Measurements from ENCODE around the gene ALG14.

Gene ALG14

DNA sequence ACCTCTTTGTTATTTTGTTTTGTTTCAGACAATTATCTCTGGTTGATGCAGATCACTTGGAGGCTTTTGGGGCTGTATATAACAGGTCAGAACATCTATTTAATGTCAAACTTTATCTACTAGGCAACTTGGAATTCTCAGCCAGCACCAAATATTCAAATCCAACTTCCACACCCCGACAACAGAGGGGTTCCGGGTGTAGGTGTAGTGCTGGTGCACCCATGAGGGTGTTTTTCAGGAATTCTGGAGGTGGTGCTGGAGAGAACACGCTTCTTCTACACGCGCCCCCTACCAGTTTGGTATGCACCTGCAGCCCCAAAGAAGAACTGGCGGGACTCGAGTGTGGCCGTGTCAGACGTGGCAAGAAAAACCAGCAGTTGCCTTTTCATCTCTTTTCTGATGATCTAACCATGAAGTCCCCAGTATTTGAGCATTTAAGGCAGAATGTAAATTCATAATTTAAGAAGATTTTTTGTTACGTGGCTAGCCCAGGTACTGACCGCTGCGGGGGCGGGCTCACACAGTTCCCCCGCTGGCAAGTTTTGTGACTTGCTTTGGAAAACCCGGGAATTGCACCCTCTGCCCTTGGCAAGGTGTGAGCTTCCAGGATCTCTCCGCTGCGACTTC lies 43.9 kb upstream of the ALG14 start:
- TF ChIP-seq, protein P1, sequence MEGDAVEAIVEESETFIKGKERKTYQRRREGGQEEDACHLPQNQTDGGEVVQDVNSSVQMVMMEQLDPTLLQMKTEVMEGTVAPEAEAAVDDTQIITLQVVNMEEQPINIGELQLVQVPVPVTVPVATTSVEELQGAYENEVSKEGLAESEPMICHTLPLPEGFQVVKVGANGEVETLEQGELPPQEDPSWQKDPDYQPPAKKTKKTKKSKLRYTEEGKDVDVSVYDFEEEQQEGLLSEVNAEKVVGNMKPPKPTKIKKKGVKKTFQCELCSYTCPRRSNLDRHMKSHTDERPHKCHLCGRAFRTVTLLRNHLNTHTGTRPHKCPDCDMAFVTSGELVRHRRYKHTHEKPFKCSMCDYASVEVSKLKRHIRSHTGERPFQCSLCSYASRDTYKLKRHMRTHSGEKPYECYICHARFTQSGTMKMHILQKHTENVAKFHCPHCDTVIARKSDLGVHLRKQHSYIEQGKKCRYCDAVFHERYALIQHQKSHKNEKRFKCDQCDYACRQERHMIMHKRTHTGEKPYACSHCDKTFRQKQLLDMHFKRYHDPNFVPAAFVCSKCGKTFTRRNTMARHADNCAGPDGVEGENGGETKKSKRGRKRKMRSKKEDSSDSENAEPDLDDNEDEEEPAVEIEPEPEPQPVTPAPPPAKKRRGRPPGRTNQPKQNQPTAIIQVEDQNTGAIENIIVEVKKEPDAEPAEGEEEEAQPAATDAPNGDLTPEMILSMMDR (IDR thresholded peaks at IDR 0.05; ENCODE audit: borderline replicate concordance, insufficient read depth, low read depth, low read length), result peak; percentile 73
- H3K4me3 ChIP-seq (ENCODE audit: low read depth, low read length), result peak overlapping the region; percentile 47

DNA sequence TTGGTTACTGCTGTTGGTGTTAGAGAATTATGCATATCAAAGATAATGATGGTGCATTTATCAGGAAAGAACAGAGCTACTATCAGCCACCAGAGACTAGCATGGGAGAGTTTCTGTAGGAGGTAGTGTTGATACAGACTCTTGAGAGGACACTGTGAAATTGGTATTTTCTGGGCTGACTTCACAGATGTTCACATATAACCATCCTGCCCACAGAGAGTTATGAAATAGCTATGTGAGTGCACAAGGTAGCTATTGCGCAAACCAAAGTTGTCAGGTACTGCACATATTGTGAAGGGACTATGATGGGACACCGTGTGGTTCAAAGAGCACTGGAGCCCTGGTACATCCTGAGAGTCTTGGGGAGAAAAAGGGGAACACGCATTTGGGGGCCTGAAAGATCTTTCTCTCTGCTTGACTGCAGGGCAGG lies 43.0 kb upstream of the ALG14 start:
- TF ChIP-seq, protein P1 (IDR thresholded peaks at IDR 0.05; ENCODE audit: borderline replicate concordance, insufficient read depth, low read depth, low read length), result no peak
- H3K4me3 ChIP-seq (ENCODE audit: low read depth, low read length), result no peak overlapping the region

DNA sequence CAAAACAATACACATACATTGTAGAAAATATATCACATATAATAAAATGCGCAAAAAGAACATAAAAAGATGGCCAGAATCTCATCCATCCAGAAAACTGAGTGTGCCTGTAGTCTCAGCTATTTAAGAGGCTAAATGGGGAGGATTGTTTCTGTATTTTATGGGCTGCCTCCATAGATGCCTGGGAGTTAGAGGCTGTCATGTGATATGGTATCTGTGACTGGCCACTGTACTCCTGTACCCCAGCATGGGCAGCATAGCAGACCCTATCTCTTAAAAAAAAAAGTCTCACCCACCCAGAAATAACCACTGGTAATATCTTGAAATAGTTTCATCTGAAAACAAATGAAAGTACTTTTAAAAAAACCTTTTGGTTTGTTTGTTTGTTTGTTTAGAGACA lies 40.9 kb upstream of the ALG14 start:
- no peak overlapping the region for H3K4me3 ChIP-seq (ENCODE audit: low read depth, low read length)
- TF ChIP-seq, protein P1 (IDR thresholded peaks at IDR 0.05; ENCODE audit: borderline replicate concordance, insufficient read depth, low read depth, low read length), result no peak

DNA sequence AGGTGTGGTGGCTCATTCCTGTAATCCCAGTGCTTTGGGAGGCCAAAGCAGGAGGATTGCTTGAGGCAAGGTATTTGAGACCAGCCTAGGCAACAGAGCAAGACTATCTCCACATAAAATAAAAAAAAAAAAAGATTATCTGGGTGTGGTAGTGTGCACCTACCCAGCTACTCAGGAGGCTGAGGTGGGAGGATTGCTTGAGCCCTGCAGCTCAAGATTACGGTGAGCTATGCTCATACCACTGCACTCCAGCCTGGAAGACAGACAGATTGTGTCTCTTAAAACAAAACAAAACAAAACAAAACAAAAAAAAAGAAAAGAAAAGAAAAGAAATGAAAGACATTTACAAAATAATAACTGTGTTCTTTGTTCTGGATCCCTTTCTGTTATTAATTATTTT lies 38.3 kb upstream of the ALG14 start:
- TF ChIP-seq, protein P1 (IDR thresholded peaks at IDR 0.05; ENCODE audit: borderline replicate concordance, insufficient read depth, low read depth, low read length), result no peak
- H3K4me3 ChIP-seq (ENCODE audit: low read depth, low read length), result no peak overlapping the region

DNA sequence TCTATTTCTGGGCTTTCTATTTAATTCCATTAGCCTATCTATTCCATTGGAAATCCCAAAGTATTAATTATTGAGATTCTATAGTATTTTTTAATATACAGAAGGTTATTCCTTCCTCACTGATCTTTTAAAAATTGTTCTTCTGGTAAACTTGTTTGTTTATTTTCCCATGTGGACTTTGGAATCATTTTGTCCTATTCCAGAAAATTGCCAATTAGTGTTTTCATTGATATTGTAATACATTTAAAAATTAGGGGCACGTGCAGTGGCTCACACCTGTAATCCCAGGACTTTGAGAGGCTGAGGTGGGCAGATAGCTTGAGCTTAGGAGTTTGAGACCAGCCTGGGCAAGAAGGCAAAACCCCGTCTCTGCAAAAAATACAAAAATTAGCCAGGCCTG lies 36.0 kb upstream of the ALG14 start:
- H3K4me3 ChIP-seq (ENCODE audit: low read depth, low read length), result no peak overlapping the region
- TF ChIP-seq, protein P1 (IDR thresholded peaks at IDR 0.05; ENCODE audit: borderline replicate concordance, insufficient read depth, low read depth, low read length), result no peak

DNA sequence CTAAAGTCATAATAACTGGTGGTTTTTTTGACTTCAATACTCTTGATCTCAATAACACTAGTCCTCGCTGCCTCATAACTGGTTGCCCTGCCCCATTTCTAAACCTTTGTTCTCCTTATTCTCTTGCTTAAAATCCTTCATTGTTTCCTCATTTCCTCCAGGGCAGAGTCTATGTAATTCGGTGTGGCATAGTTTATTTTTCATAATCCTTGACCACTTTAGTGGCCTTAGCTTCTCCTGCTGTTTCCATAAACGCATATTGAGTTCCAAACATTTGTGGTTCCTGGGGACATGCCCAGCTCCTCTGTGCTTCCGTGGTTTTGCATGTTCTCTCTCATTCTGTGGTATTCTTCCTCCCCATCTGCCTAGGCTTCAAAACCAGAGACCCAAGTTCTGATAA lies 25.4 kb upstream of the ALG14 start:
- TF ChIP-seq, protein P1 (IDR thresholded peaks at IDR 0.05; ENCODE audit: borderline replicate concordance, insufficient read depth, low read depth, low read length), result no peak
- no peak overlapping the region for H3K4me3 ChIP-seq (ENCODE audit: low read depth, low read length)

DNA sequence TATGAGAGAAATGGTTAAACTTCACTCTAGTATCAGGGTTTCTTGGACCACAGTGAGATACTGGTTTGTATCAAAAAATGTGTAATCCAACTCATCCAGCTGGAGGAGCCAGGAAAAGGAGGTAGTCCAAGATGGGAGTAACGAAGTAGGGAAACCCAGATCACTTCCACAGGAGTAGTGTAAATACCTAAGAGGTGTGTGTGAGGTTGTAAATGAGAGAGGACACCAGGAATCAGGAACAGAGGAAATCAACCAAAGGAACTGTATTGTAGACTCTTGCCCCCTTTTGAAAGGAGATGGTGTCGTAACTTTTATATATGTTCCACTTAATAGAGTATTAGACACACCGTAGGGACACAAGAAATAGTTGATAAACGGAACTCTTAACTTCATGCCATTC lies 24.7 kb upstream of the ALG14 start:
- TF ChIP-seq, protein P1 (IDR thresholded peaks at IDR 0.05; ENCODE audit: borderline replicate concordance, insufficient read depth, low read depth, low read length), result no peak
- H3K4me3 ChIP-seq (ENCODE audit: low read depth, low read length), result no peak overlapping the region
